HUES48 (cell line): ENCODE data around the gene CD200.

ENCODE experiments used
- H3K27ac ChIP-seq: one replicate; pipeline ENCODE4 v1.7.0; 2013; ENCODE audit warnings: low read depth, low read length, inconsistent platforms
- H3K27me3 ChIP-seq: 2 replicates; pipeline ENCODE4 v1.6.1; 2013; ENCODE audit warnings: mild to moderate bottlenecking, low read length; ENCODE audit not compliant: control insufficient read depth, insufficient read depth
- H3K36me3 ChIP-seq: 2 replicates; pipeline ENCODE4 v1.6.1; 2013; ENCODE audit warnings: low read length; ENCODE audit not compliant: control insufficient read depth, insufficient read depth
- H3K4me1 ChIP-seq: 2 replicates; pipeline ENCODE4 v1.6.1; 2013; ENCODE audit warnings: mild to moderate bottlenecking, low read length; ENCODE audit not compliant: control insufficient read depth, insufficient read depth
- H3K4me3 ChIP-seq: 2 replicates; pipeline ENCODE4 v1.5.1; 2013; ENCODE audit warnings: mild to moderate bottlenecking, low read depth, low read length
- H3K9ac ChIP-seq: 2 replicates; pipeline ENCODE4 v1.6.1; 2013; ENCODE audit warnings: mild to moderate bottlenecking, low read depth, low read length, moderate library complexity
- H3K9me3 ChIP-seq: 2 replicates; pipeline ENCODE4 v1.6.1; 2013; ENCODE audit warnings: low read length; ENCODE audit not compliant: control insufficient read depth, insufficient read depth

CD200 gene

GRCh38 chr3:112333381-112334317, 693 bp downstream of the CD200 start:
- Histone ChIP-seq H3K27me3 (no peaks in the 10 kb centered on the region), H3K27ac (peak overlapping the region; percentile 99), H3K9me3 (no peaks in the 10 kb centered on the region), H3K4me1 (peaks cover 19% of the 10 kb centered on the region), H3K36me3 (peaks cover 27% of the 10 kb centered on the region), H3K4me3 (peak overlapping the region; percentile 70), H3K9ac (peak overlapping the region; percentile 80)

- H3K9me3 ChIP-seq: no peaks in the 10 kb centered on the region
- H3K4me1 ChIP-seq: peaks cover 25% of the 10 kb centered on the region
- H3K27me3 ChIP-seq: no peaks in the 10 kb centered on the region
- peak overlapping the region; percentile 99 for H3K27ac ChIP-seq
- peaks cover 38% of the 10 kb centered on the region for H3K36me3 ChIP-seq
- peak overlapping the region; percentile 70 for H3K4me3 ChIP-seq
- peak overlapping the region; percentile 80 for H3K9ac ChIP-seq
Measured at GRCh38 chr3:112334691-112335433, 1.9 kb downstream of the CD200 start.

GRCh38 chr3:112335434-112335781, 2.5 kb downstream of the CD200 start:
- Histone ChIP-seq H3K9me3 (no peaks in the 10 kb centered on the region), H3K36me3 (peaks cover 39% of the 10 kb centered on the region), H3K9ac (no peak overlapping the region), H3K27ac (peak overlapping the region; percentile 30), H3K27me3 (no peaks in the 10 kb centered on the region), H3K4me1 (peaks cover 25% of the 10 kb centered on the region), H3K4me3 (peak overlapping the region; percentile 70)

- Histone ChIP-seq H3K9me3 (no peaks in the 10 kb centered on the region), H3K27ac (no peak overlapping the region), H3K36me3 (peaks cover 55% of the 10 kb centered on the region), H3K9ac (no peak overlapping the region), H3K4me1 (peaks cover 25% of the 10 kb centered on the region), H3K27me3 (no peaks in the 10 kb centered on the region), H3K4me3 (no peak overlapping the region)
Measured at GRCh38 chr3:112338021-112338726, 5.2 kb downstream of the CD200 start.

- H3K36me3 ChIP-seq: peaks cover 59% of the 10 kb centered on the region
- H3K27ac ChIP-seq: no peak overlapping the region
- no peaks in the 10 kb centered on the region for H3K27me3 ChIP-seq
- H3K4me1 ChIP-seq: peaks cover 25% of the 10 kb centered on the region
- H3K4me3 ChIP-seq: no peak overlapping the region
- no peak overlapping the region for H3K9ac ChIP-seq
- H3K9me3 ChIP-seq: no peaks in the 10 kb centered on the region
Measured at GRCh38 chr3:112338727-112339056, 5.7 kb downstream of the CD200 start.

GRCh38 chr3:112339134-112339533, 6.2 kb downstream of the CD200 start:
- Histone ChIP-seq H3K9me3 (no peaks in the 10 kb centered on the region), H3K4me3 (no peak overlapping the region), H3K4me1 (peaks cover 25% of the 10 kb centered on the region), H3K9ac (no peak overlapping the region), H3K27ac (no peak overlapping the region), H3K36me3 (peaks cover 64% of the 10 kb centered on the region), H3K27me3 (no peaks in the 10 kb centered on the region)

- Histone ChIP-seq H3K4me1 (peaks cover 24% of the 10 kb centered on the region), H3K27me3 (no peaks in the 10 kb centered on the region), H3K27ac (no peak overlapping the region), H3K4me3 (no peak overlapping the region), H3K9ac (no peak overlapping the region), H3K9me3 (no peaks in the 10 kb centered on the region), H3K36me3 (peaks cover 68% of the 10 kb centered on the region)
Measured at GRCh38 chr3:112339609-112340008, 6.7 kb downstream of the CD200 start.

- peaks cover 73% of the 10 kb centered on the region for H3K36me3 ChIP-seq
- peaks cover 6% of the 10 kb centered on the region; the same call in 1 of the 2 replicates for H3K4me1 ChIP-seq
- no peaks in the 10 kb centered on the region for H3K27me3 ChIP-seq
- H3K9me3 ChIP-seq: no peaks in the 10 kb centered on the region
- no peak overlapping the region for H3K27ac ChIP-seq
- no peak overlapping the region for H3K9ac ChIP-seq
- no peak overlapping the region for H3K4me3 ChIP-seq
Measured at GRCh38 chr3:112341386-112341785, 8.4 kb downstream of the CD200 start.

- Histone ChIP-seq H3K36me3 (peaks cover 87% of the 10 kb centered on the region), H3K27me3 (no peaks in the 10 kb centered on the region), H3K9ac (no peak overlapping the region), H3K4me3 (no peak overlapping the region), H3K4me1 (peaks cover 18% of the 10 kb centered on the region), H3K27ac (no peak overlapping the region), H3K9me3 (no peaks in the 10 kb centered on the region)
Measured at GRCh38 chr3:112345681-112346080, 12.7 kb downstream of the CD200 start.

- Histone ChIP-seq H3K9ac (no peak overlapping the region), H3K4me3 (no peak overlapping the region), H3K27me3 (no peaks in the 10 kb centered on the region), H3K27ac (no peak overlapping the region), H3K4me1 (peaks cover 28% of the 10 kb centered on the region), H3K9me3 (no peaks in the 10 kb centered on the region), H3K36me3 (peaks cover 90% of the 10 kb centered on the region)
Measured at GRCh38 chr3:112346491-112347122, 13.7 kb downstream of the CD200 start.
